Ovary (tissue), 3 donors: ENCODE results near the gene COL5A3.

ENCODE experiments used
- EP300 ChIP-seq: sonication (generic); formaldehyde crosslinking; IDR thresholded peaks from one replicate; pipeline ENCODE4 v1.6.1; 2017; ENCODE audit warnings: antibody characterized with exemption
- POLR2A ChIP-seq: fragments of 450-650 bp; IDR thresholded peaks from one replicate; pipeline ENCODE4 v1.6.1; 2017; ENCODE audit warnings: antibody characterized with exemption, mild to moderate bottlenecking, moderate library complexity
- TF ChIP-seq, protein P1 (sequence below), 3 donors: fragments of 450-650 bp in 2 of 3; fragments of 200-600 bp in 1 of 3; IDR thresholded peaks; one replicate each; pipeline versions ENCODE4 v1.5.1 to v1.8.0; 2016 to 2022; ENCODE audit warnings: antibody characterized with exemption in 3 of 3, mild to moderate bottlenecking in 1 of 3
- donor health status: DM: no; HTN: no; CAD: no.

DNA sequence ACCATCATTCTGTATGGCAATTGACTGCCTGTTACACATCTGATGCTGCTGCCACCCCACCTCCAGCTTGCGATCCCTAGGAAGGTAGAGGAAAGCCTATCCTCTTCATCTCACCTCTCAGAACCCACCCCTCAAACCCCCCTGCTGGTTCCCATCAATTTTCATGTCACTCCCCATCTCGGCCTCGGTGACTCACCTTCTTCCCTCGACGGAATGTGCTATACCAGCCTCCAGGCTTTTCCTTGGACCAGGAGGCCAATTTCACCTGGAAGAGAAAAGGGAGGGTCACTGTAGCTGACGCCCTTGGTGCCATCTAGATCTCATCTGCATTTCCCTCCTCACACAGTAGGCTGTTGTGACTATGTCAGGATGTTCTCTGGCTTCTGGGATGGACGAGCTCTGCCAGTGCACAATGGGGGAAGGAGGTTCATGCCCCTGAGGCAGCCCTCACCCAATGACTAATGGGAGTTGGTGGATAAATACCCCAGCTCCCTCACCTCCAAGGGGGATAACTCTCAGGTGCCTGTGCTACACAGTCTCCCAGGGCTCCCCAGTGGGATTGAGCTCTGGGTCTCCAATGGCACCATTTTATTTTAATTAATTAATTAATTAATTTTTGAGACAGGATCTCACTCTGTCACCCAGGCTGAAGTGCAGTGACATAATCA is 47.5 kb downstream of the COL5A3 start:
- TF ChIP-seq, protein P1, sequence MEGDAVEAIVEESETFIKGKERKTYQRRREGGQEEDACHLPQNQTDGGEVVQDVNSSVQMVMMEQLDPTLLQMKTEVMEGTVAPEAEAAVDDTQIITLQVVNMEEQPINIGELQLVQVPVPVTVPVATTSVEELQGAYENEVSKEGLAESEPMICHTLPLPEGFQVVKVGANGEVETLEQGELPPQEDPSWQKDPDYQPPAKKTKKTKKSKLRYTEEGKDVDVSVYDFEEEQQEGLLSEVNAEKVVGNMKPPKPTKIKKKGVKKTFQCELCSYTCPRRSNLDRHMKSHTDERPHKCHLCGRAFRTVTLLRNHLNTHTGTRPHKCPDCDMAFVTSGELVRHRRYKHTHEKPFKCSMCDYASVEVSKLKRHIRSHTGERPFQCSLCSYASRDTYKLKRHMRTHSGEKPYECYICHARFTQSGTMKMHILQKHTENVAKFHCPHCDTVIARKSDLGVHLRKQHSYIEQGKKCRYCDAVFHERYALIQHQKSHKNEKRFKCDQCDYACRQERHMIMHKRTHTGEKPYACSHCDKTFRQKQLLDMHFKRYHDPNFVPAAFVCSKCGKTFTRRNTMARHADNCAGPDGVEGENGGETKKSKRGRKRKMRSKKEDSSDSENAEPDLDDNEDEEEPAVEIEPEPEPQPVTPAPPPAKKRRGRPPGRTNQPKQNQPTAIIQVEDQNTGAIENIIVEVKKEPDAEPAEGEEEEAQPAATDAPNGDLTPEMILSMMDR (IDR thresholded peaks at IDR 0.05), result no peak
- no peak for TF ChIP-seq POLR2A
- TF ChIP-seq EP300, result no peak
